Stimulated activated CD4-positive, alpha-beta T cell treated with anti-CD3 and anti-CD28 coated beads, Interleukin-1b, Interleukin-23, amount 100 ng/mL, for 1 hour (primary cell): ENCODE results near the gene SRP72.
"Not testable (repeated sequence)": the region's sequence is repeated elsewhere in the genome, so short reads cannot be mapped to it uniquely, and the experiment has no call there.

Source experiments
- DNase-seq, 2 donors: peaks; one replicate each; pipeline ENCODE4 v3.0.0-alpha.2; 2020; ENCODE audit warnings: low read depth in 2 of 2

Gene SRP72

DNA sequence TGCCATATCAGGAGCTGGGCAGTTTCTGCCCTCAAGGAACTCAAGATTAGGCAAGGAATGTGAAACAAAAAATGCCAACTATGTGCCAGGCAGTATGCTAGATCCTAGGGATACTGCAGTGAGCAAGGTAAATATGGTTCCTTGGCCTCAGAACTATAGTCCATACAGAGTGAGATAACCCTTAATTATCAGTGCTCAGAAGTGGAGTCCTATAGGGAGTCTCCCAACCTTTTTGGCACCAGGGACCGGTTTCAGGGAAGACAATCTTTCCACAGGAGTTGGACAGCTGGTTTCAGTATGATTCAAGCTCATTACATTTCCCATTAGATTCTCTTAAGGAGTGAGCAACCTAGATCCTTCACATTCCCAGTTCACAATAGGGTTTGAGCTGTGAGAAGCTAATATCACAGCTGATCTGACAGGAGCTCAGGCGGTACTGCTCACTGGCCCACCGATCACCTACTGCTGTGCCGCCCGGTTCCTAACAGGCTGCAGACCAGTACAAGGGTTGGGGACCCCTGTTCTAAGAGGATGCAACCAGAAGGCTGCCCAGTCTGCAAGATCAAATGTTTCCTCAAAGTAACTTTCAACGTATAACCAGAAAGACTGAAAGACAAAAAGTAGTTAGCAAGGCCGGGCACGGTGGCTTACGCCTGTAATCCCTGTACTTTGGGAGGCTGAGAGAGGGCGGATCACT, 1.7 kb upstream of the SRP72 start:
- DNase-seq: no peak

DNA sequence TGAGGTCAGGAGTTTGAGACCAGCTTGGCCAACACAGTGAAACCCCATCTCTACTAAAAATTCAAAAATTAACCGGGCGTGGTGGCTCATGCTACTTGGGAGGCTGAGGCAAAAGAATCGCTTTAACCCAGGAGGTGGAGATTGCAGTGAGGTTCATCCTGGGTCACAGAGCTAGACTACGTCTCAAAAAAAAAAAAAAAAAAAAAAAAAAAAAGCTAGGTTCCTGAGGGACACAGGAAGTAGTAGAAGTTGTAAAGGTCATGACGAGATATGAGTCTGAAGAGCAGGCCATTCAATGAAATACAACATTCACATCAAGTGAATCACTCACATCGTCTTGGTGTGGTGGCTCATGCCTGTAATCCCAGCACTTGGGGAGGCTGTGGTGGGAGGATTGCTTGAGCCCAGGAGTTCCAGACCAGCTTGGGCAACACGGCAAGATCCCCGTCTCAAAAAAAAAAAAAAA, 1.1 kb upstream of the SRP72 start:
- not testable (repeated sequence) for DNase-seq

DNA sequence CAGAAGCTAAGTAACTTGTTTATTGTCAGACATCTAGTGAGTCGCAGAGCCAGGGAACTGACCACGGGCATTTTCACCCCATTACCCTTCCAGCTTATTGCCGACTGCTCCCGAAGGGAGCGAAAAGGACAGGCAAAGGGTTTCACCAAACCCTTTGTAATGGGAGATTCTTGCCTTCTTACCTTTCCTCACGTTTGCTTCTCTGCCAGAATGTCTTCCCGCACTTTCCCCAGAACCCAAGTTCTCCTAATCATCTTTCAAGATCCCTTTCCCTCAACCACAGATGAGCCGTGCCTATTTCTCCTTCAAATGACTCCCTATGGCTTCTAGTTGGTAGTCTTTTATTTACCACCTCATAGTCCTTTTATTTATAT, 520 bp upstream of the SRP72 start:
- no peak for DNase-seq

DNA sequence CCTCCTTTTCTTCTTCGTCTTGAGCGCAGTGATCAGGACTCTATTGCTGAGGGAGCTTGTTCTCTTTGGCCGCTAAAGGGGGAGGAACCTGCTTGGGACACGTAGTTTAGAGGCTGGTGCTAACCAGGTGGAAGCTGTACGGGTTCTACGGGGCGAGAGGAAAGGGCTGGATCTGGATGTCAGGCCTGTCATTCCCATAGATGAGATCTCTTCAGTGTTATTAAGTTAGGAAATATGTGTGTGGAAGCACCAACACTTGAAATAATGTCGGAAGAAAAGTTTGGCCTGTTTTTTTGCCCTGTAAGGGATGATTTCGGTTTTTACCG, 643 bp downstream of the SRP72 start:
- DNase-seq: no peak

DNA sequence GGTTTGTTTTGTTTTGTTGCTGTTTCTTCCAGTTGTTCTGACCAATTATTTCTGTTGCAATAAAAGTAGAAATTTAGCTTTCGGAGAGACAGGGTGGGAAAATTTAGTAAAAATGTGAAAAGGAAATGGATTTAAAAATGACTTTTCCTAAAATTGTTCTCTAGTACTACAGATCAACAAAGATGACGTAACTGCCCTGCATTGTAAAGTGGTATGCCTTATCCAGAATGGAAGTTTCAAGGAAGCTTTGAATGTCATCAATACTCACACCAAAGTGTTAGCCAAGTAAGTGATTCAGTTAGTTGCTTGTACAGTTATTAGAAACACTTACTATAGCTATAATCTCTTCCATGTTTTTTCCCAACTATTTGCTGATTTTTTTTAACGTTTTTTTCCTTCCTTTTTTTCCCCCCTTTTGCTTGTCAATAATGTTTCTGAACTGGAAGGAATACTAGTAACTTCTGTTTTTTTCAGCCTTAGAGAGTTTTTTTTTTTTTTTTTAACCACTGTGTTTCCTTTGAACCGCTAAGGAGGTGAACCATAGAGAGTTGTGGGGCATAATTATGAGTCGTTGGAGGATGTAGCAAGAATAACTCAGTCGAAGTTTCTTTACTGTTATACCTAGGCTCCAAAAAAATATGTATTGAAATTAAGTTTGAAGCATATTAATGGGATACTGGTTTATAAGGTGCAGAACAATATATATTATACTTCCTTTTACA, 2.2 kb downstream of the SRP72 start:
- no peak for DNase-seq

DNA sequence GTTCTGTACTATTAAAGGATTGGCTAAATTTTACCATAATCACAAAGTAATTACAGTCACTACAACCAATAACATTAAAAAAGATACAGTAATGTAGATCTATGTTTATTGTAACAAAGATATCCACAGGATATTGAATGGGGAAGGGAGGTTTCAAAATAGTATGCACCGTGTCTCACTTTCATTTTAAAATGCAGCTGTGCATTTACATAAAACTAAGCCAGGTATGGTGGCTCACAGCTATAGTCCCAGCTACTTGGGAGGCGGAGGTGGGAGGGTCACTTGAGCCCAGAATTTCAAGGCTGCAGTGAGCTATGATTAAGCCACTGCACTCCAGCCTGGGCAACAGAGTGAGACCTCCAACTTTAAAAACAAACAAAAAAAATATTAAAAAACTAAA, 8.5 kb downstream of the SRP72 start:
- no peak for DNase-seq

DNA sequence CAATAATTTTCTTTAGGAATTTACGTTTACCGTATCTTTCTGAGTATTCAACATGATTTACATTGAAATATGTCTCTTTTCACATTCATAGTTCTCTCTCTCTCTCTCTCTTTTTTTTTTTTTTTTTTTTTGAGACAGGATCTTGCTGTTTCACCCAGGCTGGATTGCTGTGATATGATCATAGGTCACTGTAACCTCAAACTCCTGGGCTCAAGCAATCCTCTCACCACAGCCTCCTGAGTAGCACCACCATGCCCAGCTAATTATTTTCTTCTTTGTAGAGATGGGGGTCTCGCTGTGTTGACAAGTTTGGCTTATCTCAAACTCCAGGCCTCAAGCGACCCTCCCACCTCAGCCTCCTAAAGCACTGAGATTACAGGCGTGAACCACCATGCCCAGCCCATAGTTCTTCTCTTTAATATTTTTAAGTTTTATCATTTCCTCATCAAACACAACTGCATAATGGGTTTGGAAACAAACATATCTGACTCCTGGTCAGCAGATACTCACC, 9.8 kb downstream of the SRP72 start:
- DNase-seq: no peak

DNA sequence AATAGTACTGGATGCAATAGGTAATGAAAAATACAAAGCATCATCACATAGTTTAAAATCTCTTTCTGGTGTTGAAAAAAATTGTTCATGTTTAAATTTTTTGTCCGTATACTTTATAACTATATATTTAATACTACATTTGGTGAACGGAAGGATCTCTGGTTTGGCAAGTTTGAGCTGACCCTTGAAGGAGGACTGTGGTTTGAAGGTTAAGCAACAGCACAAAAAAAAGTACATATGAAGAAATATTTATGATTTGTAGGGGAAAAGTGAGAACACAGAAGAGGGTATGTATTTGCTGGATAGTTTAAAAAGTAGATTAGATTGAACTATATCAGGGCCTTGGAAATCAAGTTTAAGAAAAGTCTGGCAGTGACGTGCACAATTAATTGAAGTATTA, 13.3 kb downstream of the SRP72 start:
- DNase-seq: no peak

DNA sequence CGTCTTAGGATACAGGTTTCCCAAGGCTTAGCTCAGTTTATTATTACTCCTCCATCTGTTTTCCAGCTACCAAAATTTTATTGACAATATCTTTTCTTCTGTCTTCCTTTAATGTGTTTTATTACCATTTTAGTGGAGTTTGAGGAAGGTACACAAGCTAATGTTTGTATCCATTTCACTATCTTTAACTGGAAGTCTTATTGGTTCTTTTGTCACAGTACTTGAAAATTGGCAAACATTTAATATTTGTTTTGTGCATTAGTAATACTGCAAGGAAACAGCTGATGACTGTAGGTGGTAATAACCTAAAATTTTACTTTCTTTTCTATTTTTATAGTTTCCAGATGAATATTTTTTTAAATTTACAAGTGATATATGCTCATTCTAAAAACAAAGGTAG, 28.8 kb downstream of the SRP72 start:
- DNase-seq: no peak

DNA sequence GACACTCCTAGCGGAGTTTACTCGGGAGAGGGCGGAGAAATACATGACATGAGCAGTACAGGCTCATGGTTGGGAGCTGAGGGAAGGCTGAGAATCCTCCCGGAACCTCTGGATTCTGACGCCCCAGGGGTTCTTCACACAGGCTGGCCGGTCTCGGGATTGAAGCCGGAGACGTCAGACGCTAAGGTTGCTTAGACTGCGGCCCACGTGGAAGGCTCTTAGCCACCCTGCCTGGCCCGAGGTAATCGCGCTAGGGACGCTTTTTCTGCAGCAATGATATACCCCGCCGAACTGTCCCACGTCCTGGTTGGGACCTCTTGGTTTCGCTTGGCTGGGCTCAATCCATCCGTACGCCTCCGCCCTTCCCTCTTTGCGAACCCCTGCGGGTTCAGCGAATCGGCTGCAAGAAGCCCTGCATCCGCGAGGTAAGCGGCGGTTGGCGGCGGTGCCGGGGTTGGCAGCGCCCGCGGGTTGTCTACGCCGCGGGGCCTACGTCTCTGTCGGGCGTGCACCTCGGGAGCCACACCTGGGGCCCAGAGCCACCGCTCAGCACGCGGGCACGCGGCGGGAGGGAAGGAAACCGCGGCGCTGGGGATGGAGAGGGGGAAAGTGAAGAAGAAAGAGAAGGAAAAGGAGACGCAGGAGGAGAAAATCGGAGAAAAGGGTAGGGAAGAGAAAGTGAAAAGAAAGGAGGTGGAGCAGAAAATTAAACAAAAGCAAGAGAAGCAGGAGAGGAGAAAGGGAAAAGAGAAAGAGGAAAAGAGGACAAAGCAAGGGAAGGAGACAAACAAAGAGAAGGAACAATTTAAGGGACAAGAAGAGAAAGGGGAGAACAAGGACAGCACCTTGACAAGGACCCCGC, 38.1 kb downstream of the SRP72 start, which contains the start of gene ARL9:
Gene ARL9 (plus strand): TSS at position 523 of the 862 bp plus-strand sequence. CDS start 72 bp downstream, at position 595.
- DNase-seq: peak; percentile 7 to 32

DNA sequence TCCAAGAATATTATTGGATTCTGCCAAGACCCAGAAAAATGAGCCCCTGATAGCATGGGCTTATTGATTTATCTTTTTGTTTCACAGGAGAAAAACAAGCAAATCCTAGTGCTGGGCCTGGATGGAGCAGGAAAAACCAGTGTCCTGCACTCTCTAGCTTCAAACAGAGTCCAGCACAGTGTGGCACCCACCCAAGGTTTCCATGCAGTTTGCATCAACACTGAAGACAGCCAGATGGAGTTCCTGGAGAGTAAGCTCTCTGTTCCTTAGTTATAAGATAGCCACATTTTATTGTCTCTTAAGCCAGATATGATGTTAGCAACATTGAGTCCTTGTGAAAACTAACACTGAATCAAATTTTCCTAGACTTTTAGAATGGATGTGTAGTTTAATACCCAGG, 43.7 kb downstream of the SRP72 start:
- DNase-seq: no peak

DNA sequence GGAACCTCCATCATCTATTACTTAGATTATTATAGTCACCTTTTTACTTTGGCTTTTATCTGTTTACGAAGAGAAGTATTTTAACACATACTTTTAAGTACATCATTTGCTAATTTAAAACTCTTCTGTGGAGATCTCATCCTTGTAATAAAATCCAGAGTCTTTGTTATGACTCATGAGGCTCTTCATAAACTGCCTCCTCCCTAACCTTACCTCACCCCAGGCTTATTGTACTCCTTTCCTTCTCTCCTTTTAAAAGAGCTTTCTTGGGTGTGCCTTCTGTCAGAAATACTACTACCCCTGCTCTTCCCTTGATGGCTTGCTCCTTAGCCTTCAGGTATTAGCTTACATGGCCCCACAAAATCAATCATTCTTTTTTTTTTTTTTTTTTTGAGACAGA, 44.7 kb downstream of the SRP72 start:
- DNase-seq: no peak

DNA sequence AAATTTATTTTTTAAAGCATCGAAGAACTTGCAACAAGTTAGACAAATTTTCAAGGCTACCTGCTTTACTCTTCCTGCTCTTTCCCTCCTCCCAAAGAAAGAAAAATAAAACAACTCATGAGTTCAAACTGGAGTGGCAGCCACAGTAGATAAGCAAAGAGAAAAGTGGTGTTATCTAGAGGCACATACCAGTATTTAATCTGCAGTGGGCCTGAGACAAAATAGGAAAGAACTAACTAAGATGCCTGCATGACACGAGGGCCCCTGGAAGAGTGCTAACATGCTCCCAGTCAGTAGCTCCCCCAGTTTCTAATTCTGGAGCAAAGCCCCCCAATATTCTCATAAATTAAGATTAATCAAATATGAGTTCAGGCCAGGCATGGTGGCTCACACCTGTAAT, 46.1 kb downstream of the SRP72 start:
- no peak for DNase-seq

DNA sequence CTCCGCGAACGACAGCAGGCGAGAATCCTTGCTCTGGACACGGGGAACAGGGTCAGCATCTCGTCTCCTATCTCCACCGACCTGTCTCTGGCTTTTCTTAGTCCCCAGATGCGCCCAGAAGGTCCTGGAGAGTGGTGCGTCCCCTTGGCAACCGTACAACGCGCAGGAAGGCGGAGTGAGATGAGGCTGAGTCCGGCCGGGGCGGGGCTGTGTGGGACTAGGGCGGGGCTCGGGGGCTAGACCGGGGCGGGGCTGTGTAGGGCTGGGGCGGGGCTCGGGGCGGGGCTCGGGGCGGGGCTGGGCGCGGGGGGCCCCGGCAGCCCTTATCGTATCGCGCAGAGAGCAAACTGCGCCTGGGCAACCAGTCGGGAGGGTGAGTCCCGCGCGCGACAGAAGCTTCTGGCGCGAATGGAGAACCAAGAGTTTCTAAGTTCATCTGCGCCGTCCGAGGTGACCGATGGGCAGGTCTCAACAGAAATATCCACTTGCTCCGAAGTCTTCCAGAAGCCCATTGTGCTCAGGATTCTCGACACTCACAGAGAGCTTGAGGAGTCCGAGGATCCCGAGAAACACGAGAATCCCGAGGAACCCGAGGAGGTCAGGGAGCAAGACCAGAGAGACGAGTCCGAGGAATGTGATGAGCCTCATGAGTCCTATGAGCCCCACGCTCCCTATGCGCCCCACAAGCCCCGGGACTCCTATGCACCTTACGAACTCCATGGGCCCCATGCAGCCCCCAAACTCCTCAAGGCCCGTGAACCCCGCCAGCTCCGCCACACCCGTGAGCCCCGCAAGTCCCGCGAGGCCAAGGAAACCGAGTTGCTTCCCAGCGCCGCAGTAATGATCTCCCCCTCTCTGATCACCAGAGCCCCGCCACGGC, 63.1 kb downstream of the SRP72 start:
- peak; percentile 50 to 67 for DNase-seq

DNA sequence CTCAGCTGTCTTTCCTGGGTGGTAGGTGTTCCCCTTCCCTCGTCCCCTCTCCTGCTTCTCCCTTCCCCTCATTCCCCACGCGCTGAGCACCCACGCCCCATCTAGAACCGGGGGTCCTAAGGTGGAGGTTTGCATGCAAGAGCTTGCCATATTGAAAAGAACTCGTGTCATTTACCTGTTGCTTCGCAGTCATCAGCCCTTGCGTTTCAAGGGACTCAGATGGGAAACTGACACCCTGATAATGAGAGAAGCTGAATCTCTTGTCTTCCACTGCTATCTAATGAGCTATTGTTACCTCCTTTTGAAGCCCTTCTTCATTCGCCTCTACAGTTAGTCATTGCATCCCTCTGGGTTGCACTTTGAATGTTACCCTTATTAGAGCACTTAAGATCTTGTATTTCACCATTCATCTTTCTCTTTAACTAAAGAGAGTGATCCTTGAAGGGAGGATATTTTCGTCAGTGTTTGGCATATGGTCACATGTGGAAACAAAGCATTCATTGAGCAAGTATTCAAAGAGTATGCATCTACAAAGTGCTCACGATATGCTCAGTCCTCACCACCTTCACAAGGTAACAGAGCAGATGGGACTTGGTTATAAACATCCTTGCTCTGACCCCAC, 63.8 kb downstream of the SRP72 start:
- no peak for DNase-seq

DNA sequence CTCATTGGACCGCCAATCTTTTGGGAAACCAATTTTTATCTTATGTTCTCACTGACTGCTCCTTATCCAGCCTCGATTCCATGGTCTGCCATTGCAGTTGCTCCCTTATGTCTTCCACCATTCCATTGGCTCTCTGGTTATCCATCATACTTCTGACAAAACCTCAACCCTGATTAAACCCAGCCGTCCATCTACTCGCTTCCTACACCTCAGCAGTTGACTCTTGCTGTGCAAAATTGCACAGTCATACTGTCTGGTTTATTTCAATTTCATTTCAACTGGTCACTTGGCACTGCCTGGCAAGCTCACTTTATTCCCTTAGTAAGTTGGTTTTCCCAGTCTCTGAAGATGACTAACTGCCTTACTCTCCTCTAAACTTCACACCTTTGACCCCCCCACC, 64.4 kb downstream of the SRP72 start:
- no peak for DNase-seq

DNA sequence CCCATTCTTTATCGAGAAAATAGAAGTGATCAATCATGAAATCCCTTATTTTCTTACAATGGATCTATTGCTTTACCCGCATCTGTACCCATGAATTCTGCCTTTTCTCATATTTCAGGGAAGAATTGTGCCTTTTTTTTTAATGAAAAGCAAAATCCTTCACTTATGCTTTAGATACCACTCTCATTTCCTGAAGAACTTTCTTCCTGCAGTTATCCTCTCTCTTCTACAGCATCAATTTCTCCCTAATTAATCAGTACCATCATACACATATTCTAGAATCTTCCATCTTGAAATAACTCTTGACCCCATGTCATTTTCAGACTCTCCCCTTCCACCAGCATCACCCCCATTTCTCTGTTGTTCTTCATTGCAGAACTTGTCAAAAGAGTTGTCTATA, 64.8 kb downstream of the SRP72 start:
- DNase-seq: no peak

DNA sequence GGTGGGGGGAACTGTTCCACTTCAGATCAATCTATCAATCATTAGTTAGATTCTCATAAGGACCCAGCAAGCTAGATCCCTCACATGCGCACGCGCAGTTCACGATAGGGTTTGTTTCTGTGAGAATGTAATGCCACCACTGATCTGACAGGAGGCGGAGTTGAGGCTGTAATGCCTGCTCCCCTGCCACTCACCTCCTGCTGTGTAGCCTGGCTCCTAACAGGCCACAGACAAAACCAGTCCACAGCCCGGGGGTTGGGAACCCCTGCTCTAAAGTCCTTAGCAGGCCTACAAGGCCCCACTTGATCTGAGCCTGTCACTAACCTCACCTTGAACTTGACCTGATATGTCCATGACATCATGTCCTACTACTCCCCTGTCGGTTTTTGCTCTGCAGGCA, 68.5 kb downstream of the SRP72 start:
- no peak for DNase-seq

DNA sequence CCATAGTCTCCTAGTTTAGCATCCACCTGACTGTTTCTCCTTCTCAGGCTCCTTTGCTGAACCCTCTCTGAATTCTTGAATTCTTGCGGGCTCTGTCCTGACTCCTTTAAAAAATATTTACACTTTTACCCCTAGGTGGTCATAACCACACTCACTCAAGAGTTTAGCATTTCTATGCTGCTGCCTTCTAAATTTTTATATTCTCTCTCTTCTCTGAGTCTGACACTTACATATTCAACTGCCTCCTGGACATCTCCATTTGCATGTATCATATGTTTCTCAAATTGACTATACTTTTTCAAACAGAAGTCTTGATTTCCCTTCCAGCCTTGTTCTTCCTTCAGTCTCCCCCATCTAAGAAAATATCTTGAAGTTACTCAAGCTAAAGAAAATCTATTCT, 69.7 kb downstream of the SRP72 start:
- no peak for DNase-seq

DNA sequence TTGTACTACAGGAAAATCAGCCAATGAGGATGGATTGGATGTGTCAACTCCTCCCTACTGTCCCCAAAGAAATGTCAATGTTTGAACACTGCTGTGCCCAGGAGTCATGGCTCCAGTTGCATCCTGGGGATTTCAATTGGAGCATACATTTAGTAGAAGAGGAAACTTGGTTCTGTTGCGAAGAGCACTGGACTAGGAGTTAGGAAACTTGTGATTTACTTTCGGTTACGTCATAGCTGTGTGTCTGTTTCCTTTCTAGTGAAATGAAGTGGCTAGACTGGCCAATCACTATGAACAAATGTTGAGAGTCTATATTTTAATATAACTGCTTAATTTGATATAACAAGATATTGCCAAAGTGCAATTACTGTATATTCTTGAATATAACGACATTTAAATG, 73.4 kb downstream of the SRP72 start:
- no peak for DNase-seq

DNA sequence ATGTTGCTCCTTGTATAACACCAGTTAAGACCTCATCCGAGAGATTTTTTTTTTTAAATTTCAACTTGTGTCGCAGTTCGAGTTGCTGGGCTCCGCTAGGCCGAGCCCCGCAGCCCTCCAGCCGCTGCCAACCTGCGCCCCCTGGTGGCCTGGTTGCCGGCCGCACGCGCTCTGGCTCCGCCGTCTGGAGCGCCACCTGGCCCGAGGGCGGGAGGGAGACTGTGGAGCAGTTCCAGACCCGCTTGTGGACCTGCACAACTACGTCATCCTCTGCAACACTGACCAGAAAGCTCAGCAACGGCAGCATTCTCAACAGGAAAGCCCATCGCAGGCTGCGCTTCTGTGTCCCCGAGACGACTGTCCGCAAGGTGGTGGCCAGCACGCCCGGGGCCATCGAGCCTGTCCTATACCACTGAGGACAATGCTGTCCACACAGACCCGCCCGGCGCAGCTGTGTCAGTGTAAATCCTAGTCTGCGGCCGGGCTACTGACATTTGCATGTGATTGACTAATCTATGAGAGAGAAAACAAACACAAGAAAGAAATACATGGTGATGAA, 77.2 kb downstream of the SRP72 start:
- DNase-seq: peak; percentile 73 to 83
